Endothelial cell of coronary artery (primary cell): Measurements from ENCODE around the gene HDDC2. TPM values are rescaled to one million over a fixed set of nuclear protein-coding genes. Genes with fewer than 3 reads are reported as not detected.

Source experiments
- total RNA-seq: library from RNA; depleted of rRNA; stranded (reverse); fragments of >200 nt; gene quantifications from 2 replicates; pipeline ENCODE4 v1.2.3, GENCODE V29; 2014

HDDC2 gene, protein sequence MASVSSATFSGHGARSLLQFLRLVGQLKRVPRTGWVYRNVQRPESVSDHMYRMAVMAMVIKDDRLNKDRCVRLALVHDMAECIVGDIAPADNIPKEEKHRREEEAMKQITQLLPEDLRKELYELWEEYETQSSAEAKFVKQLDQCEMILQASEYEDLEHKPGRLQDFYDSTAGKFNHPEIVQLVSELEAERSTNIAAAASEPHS
- total RNA-seq, result 15.2 and 19.7 TPM in 2 replicates

DNA sequence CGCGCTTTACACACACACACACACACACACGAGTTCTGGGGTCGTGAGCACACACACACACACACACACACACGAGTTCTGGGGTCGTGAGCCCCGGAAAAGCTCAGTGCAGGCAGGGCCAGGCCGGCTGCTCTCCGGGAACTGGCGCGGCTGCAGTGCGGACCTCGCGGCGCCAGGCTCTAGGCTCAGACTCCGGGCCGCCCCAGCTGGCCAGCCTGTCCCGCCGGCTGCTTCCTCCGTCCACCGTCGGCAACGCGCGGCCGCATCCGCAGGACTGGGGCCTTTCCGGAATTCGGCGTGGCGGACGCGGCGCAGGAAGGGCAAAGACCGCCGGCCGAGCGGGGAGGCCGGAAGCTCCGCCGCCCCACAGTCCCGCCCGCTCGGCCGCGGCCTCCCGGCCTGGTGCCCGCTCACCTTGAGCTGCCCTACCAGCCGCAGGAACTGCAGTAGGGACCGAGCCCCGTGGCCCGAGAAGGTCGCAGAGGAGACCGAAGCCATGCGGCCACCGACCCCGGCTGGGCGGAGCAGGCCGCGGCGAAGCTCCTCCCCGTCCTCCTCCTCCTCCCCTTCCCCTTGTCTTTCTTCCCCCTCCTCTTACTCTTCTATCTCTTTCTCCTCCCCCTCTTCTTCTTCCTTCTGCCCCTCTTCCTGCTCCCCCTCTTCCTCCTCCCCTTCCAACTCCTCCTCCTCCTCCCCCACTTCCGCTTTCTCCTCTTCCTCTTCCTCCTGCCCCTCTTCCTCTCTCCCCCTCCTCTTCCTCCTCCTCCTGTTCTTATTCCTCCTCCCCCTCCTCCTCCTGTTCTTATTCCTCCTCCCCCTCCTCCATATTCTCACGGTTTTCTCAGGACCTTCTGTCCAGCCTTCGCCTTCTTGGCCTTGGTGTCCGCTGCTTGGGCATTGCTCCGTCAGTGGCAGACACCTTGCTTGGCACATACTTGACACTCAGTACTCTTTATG, at the start of gene HDDC2:
Gene HDDC2 (minus strand): TSS at position 533 of the 957 bp plus-strand sequence. CDS start 35 bp downstream, at position 498.

Other genes with a start within 250 kb of the HDDC2 start
- 2.9 and 3.3 TPM in 2 replicates for gene TPD52L1, start 148.2 kb downstream of the HDDC2 start, total RNA-seq